ENCODE measurements around the gene PATE2.

The PATE2 gene

GRCh38 chr11:125778728-125779127, at the start of gene PATE2:
Gene PATE2 (minus strand): TSS chr11:125778828. CDS start chr11:125778773, 55 bp downstream.
- DNase-seq (ENCODE audit: low read depth) = no peak

DNA sequence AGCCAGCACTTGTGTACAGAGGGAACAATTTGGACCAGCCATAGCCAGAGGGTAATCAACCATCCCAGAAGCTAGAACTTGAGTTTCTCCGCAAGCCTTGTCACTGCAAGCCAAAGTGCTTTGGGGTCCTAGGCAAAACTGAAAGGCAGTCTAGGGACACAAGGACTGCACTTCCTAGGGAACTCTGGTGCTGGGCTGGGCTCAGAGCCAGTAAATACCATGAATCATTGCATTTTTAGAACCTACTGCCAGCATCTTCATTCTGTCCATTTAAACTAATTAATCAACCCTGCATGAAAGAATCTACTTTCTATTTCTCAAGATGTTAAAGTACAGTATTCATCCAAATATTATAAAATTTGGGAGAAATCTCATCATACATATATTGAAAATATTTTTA, 29.3 kb upstream of the PATE2 start:
- DNase-seq (ENCODE audit: low read depth) = no peak

DNA sequence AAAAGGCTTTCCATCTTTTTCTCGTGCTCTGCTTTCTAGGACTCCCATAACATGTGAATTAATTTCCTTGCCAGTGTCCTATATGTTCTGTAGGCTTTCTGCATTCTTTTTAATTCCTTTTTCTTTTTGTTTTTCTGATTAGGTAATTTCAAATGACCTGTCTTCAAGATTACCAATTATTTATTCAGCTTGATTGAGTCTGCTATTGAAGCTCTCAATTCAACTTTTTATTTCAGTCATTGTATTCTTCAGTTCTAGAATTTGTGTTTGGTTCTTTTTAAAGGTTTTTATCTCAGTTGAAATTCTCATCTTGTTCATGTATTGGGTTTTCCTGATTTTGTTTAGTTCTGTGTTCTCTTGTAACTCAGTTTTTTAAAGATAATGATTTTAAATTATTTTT, 23.8 kb upstream of the PATE2 start:
- no peak for DNase-seq (ENCODE audit: low read depth)

DNA sequence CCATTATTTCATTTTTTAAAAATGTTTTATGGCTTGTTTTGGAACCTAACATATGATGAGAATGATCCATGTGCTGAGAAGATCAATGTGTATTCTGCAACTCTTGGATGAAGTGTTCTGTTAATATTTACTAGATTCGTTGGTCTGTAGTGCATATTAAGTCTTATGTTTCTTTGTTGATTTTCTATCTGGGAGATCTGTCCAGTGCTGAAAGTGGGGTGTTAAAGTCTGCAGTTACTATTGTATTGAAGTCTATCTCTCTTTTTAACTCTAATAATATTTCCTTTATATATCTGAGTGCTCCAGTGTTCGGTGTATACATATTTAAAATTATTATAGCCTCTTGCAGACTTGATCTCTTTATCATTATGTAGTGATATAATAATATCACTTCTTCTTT, 21.2 kb upstream of the PATE2 start:
- DNase-seq (ENCODE audit: low read depth) = no peak

- DNase-seq (ENCODE audit: low read depth) = no peak
These were observed 19.0 kb upstream of the PATE2 start for GRCh38 chr11:125797641-125798040.

- DNase-seq (ENCODE audit: low read depth) = no peak
These were observed 12.2 kb upstream of the PATE2 start for GRCh38 chr11:125790825-125791224.

- DNase-seq (ENCODE audit: low read depth) = no peak
These were observed 9.2 kb upstream of the PATE2 start, which contains the start of gene PATE3 for GRCh38 chr11:125787827-125788226. Gene PATE3 (plus strand): TSS chr11:125788127. CDS start chr11:125788152, 25 bp downstream.

- no peak for DNase-seq (ENCODE audit: low read depth)
These were observed 6.0 kb upstream of the PATE2 start for GRCh38 chr11:125784678-125785077.

DNA sequence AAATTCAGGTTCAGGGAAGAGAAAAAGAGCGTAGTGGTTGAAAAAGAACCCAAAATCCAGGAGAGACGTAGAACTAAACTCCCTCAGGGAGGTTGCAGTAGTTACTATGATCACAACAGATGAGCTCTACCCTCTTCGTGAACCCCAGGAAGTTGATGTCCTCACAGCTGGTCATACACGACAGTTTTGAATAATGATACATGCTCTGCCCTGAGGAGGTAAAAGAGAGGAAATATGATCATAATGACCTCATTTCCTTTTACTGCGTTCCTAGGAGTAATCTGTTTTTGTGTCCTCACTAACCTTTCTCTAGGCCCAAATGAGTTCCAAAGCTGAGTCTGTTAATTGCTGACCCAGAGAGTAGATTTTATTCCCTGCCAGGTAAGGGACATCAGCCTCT, 1.3 kb downstream of the PATE2 start:
- no peak for DNase-seq (ENCODE audit: low read depth)

DNA sequence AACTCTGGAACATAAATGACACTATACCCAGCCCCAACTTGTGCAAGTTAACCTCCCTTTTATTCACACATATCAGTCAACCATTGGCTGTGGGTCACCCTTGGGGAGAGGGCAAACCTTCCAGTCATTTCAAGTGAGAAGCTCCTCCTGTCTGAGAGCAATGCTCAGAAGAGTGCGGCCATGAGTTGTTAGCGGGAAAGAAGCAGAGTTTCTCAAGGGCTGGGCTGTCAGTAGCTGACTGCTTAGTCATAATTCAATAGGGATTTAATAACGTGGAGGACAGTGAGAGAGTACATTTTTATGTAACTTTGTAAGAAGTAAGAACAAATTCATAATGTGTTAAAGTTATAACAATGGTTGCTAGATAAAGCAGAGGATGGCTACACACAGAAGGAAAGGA, 5.1 kb downstream of the PATE2 start:
- DNase-seq (ENCODE audit: low read depth) = no peak

DNA sequence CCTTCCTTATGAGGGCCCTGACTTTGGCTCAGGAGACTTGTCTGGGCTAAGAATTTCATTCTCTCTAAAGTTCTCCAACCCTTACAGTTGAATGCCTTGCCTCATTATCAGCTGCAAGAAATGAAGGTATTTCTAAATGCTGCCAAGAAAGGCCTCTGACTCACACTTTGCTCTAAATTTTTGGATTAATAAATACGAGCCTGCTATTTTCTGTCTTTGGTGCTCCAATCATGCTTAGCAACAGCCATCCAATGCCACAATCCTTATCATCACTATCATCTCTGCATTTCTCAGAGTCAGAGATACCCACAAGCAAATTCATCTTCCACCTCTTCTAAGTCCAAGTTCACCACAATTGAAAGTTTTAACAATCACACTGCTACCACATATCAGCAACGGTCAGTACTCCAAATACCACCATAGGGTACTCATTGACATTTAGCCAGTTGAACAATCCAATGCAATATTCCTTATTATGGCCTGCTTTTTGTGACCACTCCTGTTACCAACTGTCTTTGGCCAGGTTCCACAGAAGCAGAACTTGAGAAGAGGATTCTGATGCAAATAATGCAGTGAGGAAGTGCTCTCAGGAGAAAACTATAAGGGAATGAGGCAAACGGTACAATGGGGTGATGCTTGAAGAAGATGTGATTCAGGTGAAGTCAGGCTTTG, 5.7 kb downstream of the PATE2 start:
- no peak for DNase-seq (ENCODE audit: low read depth)

DNA sequence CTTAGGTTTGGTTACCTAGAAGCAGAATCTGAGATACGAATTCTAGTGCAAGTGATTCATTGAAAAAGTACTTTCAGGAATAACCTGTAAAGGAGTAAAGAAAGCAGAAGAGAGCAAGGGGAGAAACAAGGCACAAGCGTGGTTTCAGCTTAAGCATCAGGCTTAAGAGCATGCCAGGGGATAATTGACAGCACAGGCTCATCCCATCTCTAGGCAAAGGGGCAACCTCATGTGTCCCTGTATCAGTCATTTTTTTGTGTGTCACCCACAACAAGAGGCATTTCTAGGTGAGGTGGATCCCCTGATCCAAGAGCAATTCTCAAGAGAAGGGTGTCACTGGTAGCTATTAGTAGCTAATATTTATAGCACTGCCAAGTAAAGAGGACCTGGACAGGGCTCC, 8.0 kb downstream of the PATE2 start:
- DNase-seq (ENCODE audit: low read depth) = no peak

GRCh38 chr11:125768336-125769046, 10.1 kb downstream of the PATE2 start:
- no peak for DNase-seq (ENCODE audit: low read depth)

- DNase-seq (ENCODE audit: low read depth) = no peak
These were observed 12.4 kb downstream of the PATE2 start for GRCh38 chr11:125766251-125766650.

- DNase-seq (ENCODE audit: low read depth) = no peak
These were observed 15.1 kb downstream of the PATE2 start for GRCh38 chr11:125763483-125763882.

DNA sequence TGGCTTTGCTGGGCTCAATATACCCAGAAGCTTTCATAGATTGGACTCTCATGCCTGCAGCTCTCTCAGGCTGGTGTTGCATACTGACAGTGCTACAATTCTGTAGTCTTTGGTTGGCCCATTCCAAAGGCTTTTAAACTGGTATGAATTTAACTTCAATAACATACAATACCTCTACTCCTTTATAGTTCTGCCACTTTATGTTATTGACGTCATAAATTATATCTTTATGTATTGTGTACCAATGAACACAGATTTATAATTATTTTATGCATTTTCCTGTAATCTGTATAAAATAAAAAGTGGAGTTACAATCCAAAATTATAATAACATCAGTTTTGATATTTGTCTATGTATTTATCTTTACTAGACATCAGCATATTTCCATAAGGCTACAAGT, 16.2 kb downstream of the PATE2 start:
- DNase-seq (ENCODE audit: low read depth) = no peak

GRCh38 chr11:125756050-125756449, 22.6 kb downstream of the PATE2 start:
- no peak for DNase-seq (ENCODE audit: low read depth)

DNA sequence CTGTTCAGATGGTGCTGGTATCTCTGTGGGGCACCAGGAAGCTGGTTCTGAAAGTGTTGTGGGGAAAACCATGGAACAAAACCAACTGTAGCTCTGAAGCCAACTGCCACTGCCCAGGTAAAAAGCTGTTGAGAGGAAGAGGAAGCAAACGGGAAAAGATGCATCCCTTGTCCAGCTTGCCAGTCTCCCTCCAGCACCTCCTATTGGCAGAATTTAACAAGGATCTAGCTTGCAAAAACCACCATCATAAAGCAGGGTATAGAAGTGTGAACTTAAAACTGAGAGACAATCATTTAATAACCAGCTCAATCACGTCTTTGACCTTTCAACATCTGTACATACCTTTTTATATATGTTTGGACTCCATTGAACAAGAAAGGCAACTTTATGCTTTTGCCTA, 28.0 kb downstream of the PATE2 start:
- no peak for DNase-seq (ENCODE audit: low read depth)

GRCh38 chr11:125745979-125746378, 32.6 kb downstream of the PATE2 start, which contains the start of gene PATE1:
Gene PATE1 (plus strand): TSS chr11:125746279. CDS start chr11:125746305, 26 bp downstream.
- no peak for DNase-seq (ENCODE audit: low read depth)

- no peak for DNase-seq (ENCODE audit: low read depth)
These were observed 34.9 kb downstream of the PATE2 start for GRCh38 chr11:125743681-125744080.

- DNase-seq (ENCODE audit: low read depth) = no peak
These were observed 38.0 kb downstream of the PATE2 start for GRCh38 chr11:125740617-125741016.

DNA sequence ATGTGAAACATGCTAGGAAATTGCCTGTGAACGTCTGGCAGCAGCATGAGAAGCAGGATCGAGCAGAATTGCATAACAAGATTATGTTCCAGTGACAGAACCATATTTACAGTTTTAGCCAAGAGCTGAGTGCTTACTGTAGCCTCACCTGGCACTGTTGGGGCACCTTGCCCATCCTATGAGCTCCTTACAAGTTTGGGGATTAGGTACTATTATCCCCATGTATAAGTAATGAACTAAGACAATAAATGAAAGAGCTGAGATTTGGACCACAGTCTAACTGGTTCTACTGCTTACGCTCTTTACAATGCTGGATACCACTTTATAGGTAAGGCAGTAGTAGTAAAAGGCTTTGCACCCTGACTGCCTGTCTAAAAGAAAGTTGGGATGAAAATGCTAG, 49.7 kb downstream of the PATE2 start:
- DNase-seq (ENCODE audit: low read depth) = no peak

Measured in stimulated activated CD8-positive, alpha-beta memory T cell treated with anti-CD3 and anti-CD28 coated beads, Interleukin-4, amount 100 ng/mL, for 24 hours (primary cell).